Neural progenitor cell (in vitro differentiated cells): ENCODE measurements around the gene PGPEP1. TPM values are rescaled to one million over a fixed set of nuclear protein-coding genes. Genes with fewer than 3 reads are reported as not detected.

Source experiments
- DNase-seq: peaks from one replicate; pipeline ENCODE4 v3.0.0-alpha.2; 2016; ENCODE audit warnings: low spot score
- H2AFZ ChIP-seq: fragments of 200-600 bp; sonication (generic); replicated peaks from 2 replicates; pipeline ENCODE4 v1.6.1; 2016; ENCODE audit warnings: antibody characterized with exemption
- H3F3A ChIP-seq: fragments of 200-600 bp; sonication (generic); 2 replicates; pipeline ENCODE4 v1.6.1; 2016; ENCODE audit warnings: antibody characterized with exemption, low read depth
- H3K27ac ChIP-seq: fragments of 200-600 bp; sonication (generic); 2 replicates; pipeline ENCODE4 v1.5.1; 2016; ENCODE audit warnings: mild to moderate bottlenecking
- H3K27me3 ChIP-seq: fragments of 200-600 bp; sonication (generic); 2 replicates; pipeline ENCODE4 v1.6.1; 2016; ENCODE audit warnings: mild to moderate bottlenecking, moderate library complexity
- H3K36me3 ChIP-seq: fragments of 200-600 bp; sonication (generic); 2 replicates; pipeline ENCODE4 v1.5.1; 2016
- H3K4me1 ChIP-seq: fragments of 200-600 bp; sonication (generic); 2 replicates; pipeline ENCODE4 v1.6.1; 2016; ENCODE audit warnings: mixed run types
- H3K4me2 ChIP-seq: fragments of 200-600 bp; sonication (generic); 2 replicates; pipeline ENCODE4 v1.6.1; 2016
- H3K4me3 ChIP-seq: fragments of 200-600 bp; sonication (generic); 2 replicates; pipeline ENCODE4 v1.5.1; 2016
- H3K79me2 ChIP-seq: fragments of 200-600 bp; sonication (generic); 2 replicates; pipeline ENCODE4 v1.6.1; 2016; ENCODE audit warnings: low read depth
- H3K9ac ChIP-seq: fragments of 200-600 bp; sonication (generic); 2 replicates; pipeline ENCODE4 v1.6.1; 2016
- H3K9me3 ChIP-seq: fragments of 200-600 bp; sonication (generic); 2 replicates; pipeline ENCODE4 v1.5.1; 2016; ENCODE audit warnings: low read depth
- H4K20me1 ChIP-seq: fragments of 200-600 bp; sonication (generic); 2 replicates; pipeline ENCODE4 v1.6.1; 2016; ENCODE audit warnings: low read depth
- H3K27ac Mint-ChIP-seq: 3 replicates; pipeline ENCODE4 v1.8.0; 2021; ENCODE audit warnings: mixed read lengths
- H3K27me3 Mint-ChIP-seq: 2 replicates; pipeline ENCODE4 v1.8.0; 2022; ENCODE audit warnings: low read depth, mild to moderate bottlenecking, inconsistent platforms, moderate library complexity, mixed read lengths; ENCODE audit not compliant: insufficient read depth
- H3K36me3 Mint-ChIP-seq: 3 replicates; pipeline ENCODE4 v1.8.0; 2021; ENCODE audit warnings: mixed read lengths
- H3K4me1 Mint-ChIP-seq: 3 replicates; pipeline ENCODE4 v1.8.0; 2021; ENCODE audit warnings: mixed read lengths
- H3K4me3 Mint-ChIP-seq: 3 replicates; pipeline ENCODE4 v1.8.0; 2021; ENCODE audit warnings: mild to moderate bottlenecking, moderate library complexity, mixed read lengths
- H3K9me3 Mint-ChIP-seq: 3 replicates; pipeline ENCODE4 v1.8.0; 2020; ENCODE audit warnings: mixed read lengths
- CTCF ChIP-seq: fragments of 200-600 bp; sonication (generic); IDR thresholded peaks from 2 replicates; pipeline ENCODE4 v1.5.1; 2017; ENCODE audit warnings: antibody characterized with exemption, mild to moderate bottlenecking
- EZH2 ChIP-seq: fragments of 200-600 bp; sonication (generic); IDR thresholded peaks from 2 replicates; pipeline ENCODE4 v1.6.1; 2017; ENCODE audit warnings: antibody characterized with exemption, mild to moderate bottlenecking, moderate library complexity
- EZH2phosphoT487 ChIP-seq: fragments of 200-600 bp; sonication (generic); IDR thresholded peaks from 2 replicates; pipeline ENCODE4 v1.6.1; 2017; ENCODE audit warnings: antibody characterized with exemption
- total RNA-seq: library from RNA; depleted of rRNA; stranded (reverse); fragments of >200 nt; gene quantifications from 2 replicates; pipeline ENCODE4 v1.2.3, GENCODE V29; 2015; ENCODE audit warnings: low replicate concordance

PGPEP1 gene
- total RNA-seq, 1 donor from 2014 or later = 2.1 TPM

DNA sequence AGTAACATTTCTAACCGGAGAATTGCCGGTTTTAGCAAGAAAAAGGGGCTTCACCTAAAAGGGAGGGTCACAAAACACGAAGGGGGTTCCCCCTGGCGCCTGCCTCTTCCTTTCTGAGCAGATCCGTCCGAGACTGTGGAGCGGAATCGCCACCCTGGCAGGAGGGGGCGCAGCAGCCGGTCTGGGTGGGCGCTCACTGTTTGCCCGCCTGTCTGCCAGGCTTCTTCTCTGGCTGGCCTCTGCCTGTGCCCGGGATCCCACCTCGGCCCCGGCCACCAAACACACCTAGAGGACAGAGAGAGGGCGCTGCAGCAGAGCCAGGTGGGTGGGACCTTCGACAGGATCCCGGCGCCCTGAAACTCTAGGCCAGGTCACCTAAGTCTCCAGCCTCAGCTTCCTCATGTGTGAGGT is 33.1 kb upstream of the PGPEP1 start:
- Histone ChIP-seq H3K36me3 (no peaks in the 10 kb centered on the region), H3F3A (peaks cover 44% of the 10 kb centered on the region), H3K9me3 (no peaks in the 10 kb centered on the region), H3K4me2 (no peak overlapping the region), H3K27me3 (no peaks in the 10 kb centered on the region), H3K9ac (no peak overlapping the region), H2AFZ (no peak overlapping the region), H3K79me2 (no peaks in the 10 kb centered on the region), H3K4me3 (no peak overlapping the region), H3K27ac (no peak overlapping the region), H3K4me1 (peaks cover 21% of the 10 kb centered on the region), H4K20me1 (peaks cover 31% of the 10 kb centered on the region)
- Mint-ChIP-seq H3K36me3 (peaks cover 8% of the 10 kb centered on the region), H3K9me3 (no peaks in the 10 kb centered on the region), H3K4me3 (peak overlapping the region; percentile 43), H3K27me3 (no peaks in the 10 kb centered on the region), H3K4me1 (peaks cover 28% of the 10 kb centered on the region), H3K27ac (peak overlapping the region; percentile 95)
- DNase-seq = no peak
- no peak for TF ChIP-seq EZH2phosphoT487
- TF ChIP-seq CTCF = no peak
- no peak for TF ChIP-seq EZH2

GRCh38 chr19:18308051-18308947 is 32.1 kb upstream of the PGPEP1 start:
- H4K20me1 ChIP-seq = peaks cover 39% of the 10 kb centered on the region
- no peak overlapping the region for H3K4me2 ChIP-seq
- Mint-ChIP-seq H3K4me1 (peaks cover 28% of the 10 kb centered on the region), H3K4me3 (no peak overlapping the region), H3K36me3 (peaks cover 13% of the 10 kb centered on the region), H3K27me3 (no peaks in the 10 kb centered on the region), H3K9me3 (no peaks in the 10 kb centered on the region), H3K27ac (no peak overlapping the region)
- H3K4me1 ChIP-seq = peaks cover 21% of the 10 kb centered on the region
- H3K27ac ChIP-seq = no peak overlapping the region
- peaks cover 10% of the 10 kb centered on the region for H3K79me2 ChIP-seq
- H3K36me3 ChIP-seq = peaks cover 3% of the 10 kb centered on the region
- no peak overlapping the region for H3K9ac ChIP-seq
- no peak overlapping the region for H3K4me3 ChIP-seq
- H3F3A ChIP-seq = peaks cover 43% of the 10 kb centered on the region
- DNase-seq = no peak
- H3K27me3 ChIP-seq = no peaks in the 10 kb centered on the region
- no peak overlapping the region for H2AFZ ChIP-seq
- H3K9me3 ChIP-seq = no peaks in the 10 kb centered on the region
- TF ChIP-seq CTCF (no peak), EZH2 (no peak), EZH2phosphoT487 (no peak)

DNA sequence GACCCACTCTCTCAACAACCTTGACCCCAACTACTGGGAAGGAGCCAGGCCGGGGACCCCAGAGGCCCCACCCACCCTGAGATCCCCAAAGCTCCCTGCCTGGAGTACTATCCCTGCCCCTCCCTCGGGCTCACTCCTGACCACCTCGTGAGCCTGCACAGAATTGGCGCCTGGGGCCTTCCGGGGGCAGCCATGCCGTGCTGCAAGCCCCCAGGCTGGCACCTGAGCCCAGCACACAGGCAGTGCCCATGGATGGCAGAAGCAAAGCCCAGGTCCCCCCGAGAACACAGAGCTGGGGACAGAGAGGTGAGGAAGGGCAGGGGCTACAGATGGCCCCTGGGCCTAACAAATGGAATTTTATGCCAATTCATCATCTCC is 31.5 kb upstream of the PGPEP1 start:
- peaks cover 21% of the 10 kb centered on the region for H3K4me1 Mint-ChIP-seq
- peaks cover 16% of the 10 kb centered on the region for H3K79me2 ChIP-seq
- H3K27me3 ChIP-seq = no peaks in the 10 kb centered on the region
- H3F3A ChIP-seq = peaks cover 37% of the 10 kb centered on the region
- H3K9me3 Mint-ChIP-seq = no peaks in the 10 kb centered on the region
- H3K27me3 Mint-ChIP-seq = no peaks in the 10 kb centered on the region
- H3K27ac Mint-ChIP-seq = no peak overlapping the region
- no peak overlapping the region for H3K27ac ChIP-seq
- no peak overlapping the region for H3K4me3 Mint-ChIP-seq
- H3K36me3 ChIP-seq = peaks cover 5% of the 10 kb centered on the region
- peaks cover 45% of the 10 kb centered on the region for H4K20me1 ChIP-seq
- H3K9me3 ChIP-seq = no peaks in the 10 kb centered on the region
- peaks cover 13% of the 10 kb centered on the region for H3K36me3 Mint-ChIP-seq
- no peak for DNase-seq
- H3K9ac ChIP-seq = no peak overlapping the region
- H3K4me1 ChIP-seq = peaks cover 17% of the 10 kb centered on the region
- no peak overlapping the region for H2AFZ ChIP-seq
- no peak overlapping the region for H3K4me3 ChIP-seq
- H3K4me2 ChIP-seq = no peak overlapping the region
- TF ChIP-seq EZH2phosphoT487 (no peak), EZH2 (no peak), CTCF (no peak)
